ENCODE measurements around the gene PDZD7.

- TF ChIP-seq PPARA (CRISPR knock-in tag; IDR thresholded peaks at IDR 0.05; ENCODE audit: borderline replicate concordance) (no peak), ZC3H10 (CRISPR knock-in tag; IDR thresholded peaks at IDR 0.05) (no peak), ARNTL (CRISPR knock-in tag; IDR thresholded peaks at IDR 0.05; ENCODE audit: borderline replicate concordance, low read depth) (no peak), CREB5 (CRISPR knock-in tag; IDR thresholded peaks at IDR 0.05; ENCODE audit: low read depth) (no peak), GLIS3 (CRISPR knock-in tag; IDR thresholded peaks at IDR 0.05) (no peak), SNAI2 (CRISPR knock-in tag; IDR thresholded peaks at IDR 0.05) (no peak; the same call in 1 of the 2 replicates), TCF4 (CRISPR knock-in tag; IDR thresholded peaks at IDR 0.05; ENCODE audit: borderline replicate concordance) (no peak), RARB (CRISPR knock-in tag; IDR thresholded peaks at IDR 0.05) (no peak), BACH2 (CRISPR knock-in tag; IDR thresholded peaks at IDR 0.05; ENCODE audit: borderline replicate concordance) (no peak), ZFP3 (CRISPR knock-in tag; IDR thresholded peaks at IDR 0.05) (peak; percentile 65; the same call in 1 of the 2 replicates), ZFP30 (CRISPR knock-in tag; IDR thresholded peaks at IDR 0.05) (no peak)
- TF ChIP-seq, protein P1, sequence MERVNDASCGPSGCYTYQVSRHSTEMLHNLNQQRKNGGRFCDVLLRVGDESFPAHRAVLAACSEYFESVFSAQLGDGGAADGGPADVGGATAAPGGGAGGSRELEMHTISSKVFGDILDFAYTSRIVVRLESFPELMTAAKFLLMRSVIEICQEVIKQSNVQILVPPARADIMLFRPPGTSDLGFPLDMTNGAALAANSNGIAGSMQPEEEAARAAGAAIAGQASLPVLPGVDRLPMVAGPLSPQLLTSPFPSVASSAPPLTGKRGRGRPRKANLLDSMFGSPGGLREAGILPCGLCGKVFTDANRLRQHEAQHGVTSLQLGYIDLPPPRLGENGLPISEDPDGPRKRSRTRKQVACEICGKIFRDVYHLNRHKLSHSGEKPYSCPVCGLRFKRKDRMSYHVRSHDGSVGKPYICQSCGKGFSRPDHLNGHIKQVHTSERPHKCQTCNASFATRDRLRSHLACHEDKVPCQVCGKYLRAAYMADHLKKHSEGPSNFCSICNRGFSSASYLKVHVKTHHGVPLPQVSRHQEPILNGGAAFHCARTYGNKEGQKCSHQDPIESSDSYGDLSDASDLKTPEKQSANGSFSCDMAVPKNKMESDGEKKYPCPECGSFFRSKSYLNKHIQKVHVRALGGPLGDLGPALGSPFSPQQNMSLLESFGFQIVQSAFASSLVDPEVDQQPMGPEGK (CRISPR knock-in tag; IDR thresholded peaks at IDR 0.05; ENCODE audit: borderline replicate concordance): peak; percentile 60; the same call in 1 of the 2 replicates
These were observed 30.2 kb upstream of the PDZD7 start for GRCh38 chr10:101060951-101061623.

All from SK-N-SH treated with all-trans-retinoic acid at 6 μM for 48 hours (cell line).